ENCODE measurements around the gene RNFT2.

RNFT2 gene

DNA sequence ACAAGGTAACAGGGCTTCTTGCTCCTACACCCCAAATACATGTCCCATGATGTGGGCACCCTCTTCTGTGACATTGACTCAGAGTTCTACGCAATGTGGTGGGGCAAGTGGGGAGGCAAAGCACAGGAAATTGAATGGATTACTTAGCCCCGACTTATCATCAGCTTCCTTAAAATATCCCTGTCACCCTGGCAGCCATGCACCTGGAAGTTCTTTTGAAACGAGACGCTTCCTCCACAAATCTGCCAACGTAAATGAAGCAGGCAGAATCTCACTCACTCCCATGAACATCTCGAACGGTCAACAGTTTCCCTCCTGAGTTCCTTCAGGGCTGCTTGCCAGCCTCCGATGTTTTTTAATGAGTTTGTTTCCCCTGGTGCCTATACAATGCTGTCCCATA is 33.5 kb downstream of the RNFT2 start:
- DNase-seq (ENCODE audit: low read depth): no peak
- H3K4me3 ChIP-seq (ENCODE audit: low read depth, low read length): no peak overlapping the region
- in situ Hi-C loops (cut with HindIII; ENCODE audit: low sequenced_read_pairs): no loop called here

DNA sequence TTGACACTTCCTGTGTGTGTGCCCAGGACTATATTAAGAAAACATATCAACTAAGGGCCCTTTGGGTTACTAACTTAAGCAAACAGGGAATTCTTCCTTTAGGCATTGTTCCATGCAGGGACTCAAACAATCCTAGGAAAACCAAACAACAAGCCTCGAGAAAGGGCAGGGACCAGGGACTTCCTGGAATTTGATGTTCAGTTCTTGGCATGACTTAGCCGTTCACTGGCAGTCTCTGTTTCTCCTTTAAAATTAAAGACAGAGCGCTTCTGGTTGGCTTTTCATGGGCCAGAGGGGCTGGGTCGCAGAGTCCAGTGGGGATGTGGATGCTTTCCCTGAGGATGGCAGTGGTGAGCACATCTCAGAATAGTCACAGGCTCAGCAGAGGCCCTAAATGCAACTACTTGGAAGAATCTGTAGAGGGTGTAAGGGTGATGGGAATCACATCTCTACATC is 35.2 kb downstream of the RNFT2 start:
- H3K4me3 ChIP-seq (ENCODE audit: low read depth, low read length): no peak overlapping the region
- TF ChIP-seq, protein P1, sequence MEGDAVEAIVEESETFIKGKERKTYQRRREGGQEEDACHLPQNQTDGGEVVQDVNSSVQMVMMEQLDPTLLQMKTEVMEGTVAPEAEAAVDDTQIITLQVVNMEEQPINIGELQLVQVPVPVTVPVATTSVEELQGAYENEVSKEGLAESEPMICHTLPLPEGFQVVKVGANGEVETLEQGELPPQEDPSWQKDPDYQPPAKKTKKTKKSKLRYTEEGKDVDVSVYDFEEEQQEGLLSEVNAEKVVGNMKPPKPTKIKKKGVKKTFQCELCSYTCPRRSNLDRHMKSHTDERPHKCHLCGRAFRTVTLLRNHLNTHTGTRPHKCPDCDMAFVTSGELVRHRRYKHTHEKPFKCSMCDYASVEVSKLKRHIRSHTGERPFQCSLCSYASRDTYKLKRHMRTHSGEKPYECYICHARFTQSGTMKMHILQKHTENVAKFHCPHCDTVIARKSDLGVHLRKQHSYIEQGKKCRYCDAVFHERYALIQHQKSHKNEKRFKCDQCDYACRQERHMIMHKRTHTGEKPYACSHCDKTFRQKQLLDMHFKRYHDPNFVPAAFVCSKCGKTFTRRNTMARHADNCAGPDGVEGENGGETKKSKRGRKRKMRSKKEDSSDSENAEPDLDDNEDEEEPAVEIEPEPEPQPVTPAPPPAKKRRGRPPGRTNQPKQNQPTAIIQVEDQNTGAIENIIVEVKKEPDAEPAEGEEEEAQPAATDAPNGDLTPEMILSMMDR (IDR thresholded peaks at IDR 0.05; ENCODE audit: low read depth, low read length, missing control alignments): no peak
- no peak for DNase-seq (ENCODE audit: low read depth)
- in situ Hi-C loops (cut with HindIII; ENCODE audit: low sequenced_read_pairs): no loop called here

More for the DNA sequence above, 33.5 kb downstream of the RNFT2 start:
- TF ChIP-seq, protein P1 (IDR thresholded peaks at IDR 0.05; ENCODE audit: low read depth, low read length, missing control alignments): no peak

DNA sequence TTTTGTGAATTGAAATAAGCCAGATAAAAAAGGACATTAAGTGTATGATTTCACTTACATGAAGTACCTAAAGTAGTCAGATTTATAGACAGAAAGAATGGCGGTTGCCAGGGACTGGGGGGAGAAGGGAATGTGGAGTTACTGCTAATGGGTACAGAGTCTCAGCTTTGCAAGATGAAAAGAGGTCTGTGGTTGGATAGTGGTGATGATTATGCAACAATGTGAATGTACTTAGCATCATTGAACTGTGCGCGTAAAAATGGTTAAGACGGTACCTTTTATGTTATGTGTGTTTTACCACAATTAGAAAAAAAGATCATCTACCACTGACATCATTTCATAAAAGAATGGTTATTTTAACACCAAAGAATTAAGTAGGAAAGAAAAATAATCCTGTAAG is 35.9 kb downstream of the RNFT2 start:
- no peak overlapping the region for H3K4me3 ChIP-seq (ENCODE audit: low read depth, low read length)
- TF ChIP-seq, protein P1 (IDR thresholded peaks at IDR 0.05; ENCODE audit: low read depth, low read length, missing control alignments): no peak
- no peak for DNase-seq (ENCODE audit: low read depth)
- in situ Hi-C loops (cut with HindIII; ENCODE audit: low sequenced_read_pairs): no loop called here

DNA sequence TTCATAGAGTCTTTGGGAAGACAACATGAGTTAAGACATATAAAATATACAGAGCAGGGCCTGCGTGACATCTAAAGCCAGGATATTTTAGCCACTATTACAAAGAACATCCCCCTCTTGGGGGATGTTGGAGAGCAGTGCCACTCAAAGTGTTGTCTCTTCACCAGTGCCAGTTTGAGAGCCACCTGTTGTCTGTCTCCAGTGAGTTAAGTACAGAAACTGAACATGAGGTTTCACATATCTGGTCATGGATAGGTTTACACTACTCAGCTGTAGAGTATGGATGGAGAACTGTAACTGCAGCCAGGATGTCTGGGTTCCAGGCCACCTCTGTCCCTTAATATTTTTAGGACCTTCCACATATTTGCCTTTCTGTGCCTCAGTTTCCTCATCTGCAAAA is 39.1 kb downstream of the RNFT2 start:
- DNase-seq (ENCODE audit: low read depth): no peak
- TF ChIP-seq, protein P1 (IDR thresholded peaks at IDR 0.05; ENCODE audit: low read depth, low read length, missing control alignments): no peak
- in situ Hi-C loops (cut with HindIII; ENCODE audit: low sequenced_read_pairs): no loop called here
- no peak overlapping the region for H3K4me3 ChIP-seq (ENCODE audit: low read depth, low read length)

DNA sequence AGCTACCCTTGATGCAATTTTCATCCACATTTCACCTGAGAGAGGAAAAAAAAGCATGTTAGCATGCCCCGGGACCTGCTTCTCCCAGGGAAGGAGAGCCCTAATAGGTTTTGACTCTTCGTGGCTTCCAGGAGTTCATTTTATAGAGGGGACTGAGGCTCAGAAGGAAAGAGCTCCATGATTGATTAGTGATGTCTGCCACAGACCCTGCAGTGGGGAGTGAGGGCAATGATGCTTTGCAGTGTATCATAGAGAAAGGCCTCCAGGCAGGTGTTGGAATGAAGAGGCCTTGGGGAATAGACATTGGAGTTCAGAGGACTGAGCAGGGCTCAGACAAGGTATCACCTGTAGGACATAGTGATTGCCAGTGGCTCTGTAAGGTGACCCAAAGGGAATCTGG is 41.5 kb downstream of the RNFT2 start:
- DNase-seq (ENCODE audit: low read depth): no peak
- in situ Hi-C loops (cut with HindIII; ENCODE audit: low sequenced_read_pairs): no loop called here
- no peak overlapping the region for H3K4me3 ChIP-seq (ENCODE audit: low read depth, low read length)
- TF ChIP-seq, protein P1 (IDR thresholded peaks at IDR 0.05; ENCODE audit: low read depth, low read length, missing control alignments): no peak

DNA sequence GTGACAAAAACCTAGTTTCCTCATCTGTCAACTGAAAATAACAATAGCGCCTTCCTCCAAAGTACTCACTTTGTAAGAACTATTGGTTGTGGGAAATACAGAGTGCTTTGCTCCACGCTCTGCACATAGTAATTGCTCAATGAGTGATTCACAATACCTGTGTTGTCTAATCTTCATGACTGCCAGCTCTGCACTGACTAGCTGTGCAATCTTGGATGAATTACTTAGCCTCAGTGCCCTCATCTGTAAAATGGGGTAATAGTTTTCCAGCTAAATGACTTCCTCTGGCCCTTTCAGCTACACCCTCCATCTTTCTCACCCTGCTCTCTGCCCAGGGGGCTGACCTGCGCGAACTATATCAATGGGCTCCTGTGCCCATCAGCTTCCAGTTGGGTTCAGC is 42.8 kb downstream of the RNFT2 start:
- TF ChIP-seq, protein P1 (IDR thresholded peaks at IDR 0.05; ENCODE audit: low read depth, low read length, missing control alignments): no peak
- in situ Hi-C loops (cut with HindIII; ENCODE audit: low sequenced_read_pairs): no loop called here
- no peak overlapping the region for H3K4me3 ChIP-seq (ENCODE audit: low read depth, low read length)
- no peak for DNase-seq (ENCODE audit: low read depth)

Data from astrocyte of the cerebellum (primary cell).